D721Med (cell line): ENCODE data around the gene HIF3A.

ENCODE experiments used
- DNase-seq: peaks from one replicate; pipeline ENCODE4 v3.0.0; 2011; ENCODE audit warnings: low spot score; ENCODE audit not compliant: insufficient read length
- FAIRE-seq: peaks from 2 replicates; lab custom pipeline; 2011; peaks lifted over from hg19 to GRCh38; lab: Jason Lieb, UNC
- TF ChIP-seq, protein P1 (sequence below): IDR thresholded peaks from 2 replicates; pipeline ENCODE4 v1.5.1; 2012; ENCODE audit warnings: mild to moderate bottlenecking, control low read depth; ENCODE audit not compliant: insufficient read depth; ENCODE audit errors: missing control alignments

HIF3A gene

DNA sequence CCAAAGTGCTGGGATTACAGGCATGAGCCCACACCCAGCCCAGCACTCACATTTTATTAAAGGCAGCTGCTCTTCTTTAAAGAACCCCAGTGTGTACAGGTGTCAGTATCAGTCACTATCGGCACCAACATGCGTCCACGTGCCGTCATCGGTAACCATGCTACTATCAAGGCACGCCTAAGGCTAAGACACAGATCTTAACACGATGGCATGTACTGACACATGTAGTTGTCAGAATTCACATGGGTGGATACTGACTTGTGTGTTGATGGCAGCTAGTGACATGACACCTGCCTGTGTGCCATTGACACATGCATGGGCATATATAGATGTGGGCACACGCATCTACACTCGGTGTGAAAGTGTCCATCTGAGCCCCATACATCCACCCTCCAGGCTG is 12.2 kb upstream of the HIF3A start:
- FAIRE-seq (no peak), DNase-seq (no peak)
- TF ChIP-seq, protein P1, sequence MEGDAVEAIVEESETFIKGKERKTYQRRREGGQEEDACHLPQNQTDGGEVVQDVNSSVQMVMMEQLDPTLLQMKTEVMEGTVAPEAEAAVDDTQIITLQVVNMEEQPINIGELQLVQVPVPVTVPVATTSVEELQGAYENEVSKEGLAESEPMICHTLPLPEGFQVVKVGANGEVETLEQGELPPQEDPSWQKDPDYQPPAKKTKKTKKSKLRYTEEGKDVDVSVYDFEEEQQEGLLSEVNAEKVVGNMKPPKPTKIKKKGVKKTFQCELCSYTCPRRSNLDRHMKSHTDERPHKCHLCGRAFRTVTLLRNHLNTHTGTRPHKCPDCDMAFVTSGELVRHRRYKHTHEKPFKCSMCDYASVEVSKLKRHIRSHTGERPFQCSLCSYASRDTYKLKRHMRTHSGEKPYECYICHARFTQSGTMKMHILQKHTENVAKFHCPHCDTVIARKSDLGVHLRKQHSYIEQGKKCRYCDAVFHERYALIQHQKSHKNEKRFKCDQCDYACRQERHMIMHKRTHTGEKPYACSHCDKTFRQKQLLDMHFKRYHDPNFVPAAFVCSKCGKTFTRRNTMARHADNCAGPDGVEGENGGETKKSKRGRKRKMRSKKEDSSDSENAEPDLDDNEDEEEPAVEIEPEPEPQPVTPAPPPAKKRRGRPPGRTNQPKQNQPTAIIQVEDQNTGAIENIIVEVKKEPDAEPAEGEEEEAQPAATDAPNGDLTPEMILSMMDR: no peak

- DNase-seq: no peak
- TF ChIP-seq, protein P1: no peak
- FAIRE-seq: no peak
Observed at GRCh38 chr19:46287585-46287984, 9.3 kb upstream of the HIF3A start.

DNA sequence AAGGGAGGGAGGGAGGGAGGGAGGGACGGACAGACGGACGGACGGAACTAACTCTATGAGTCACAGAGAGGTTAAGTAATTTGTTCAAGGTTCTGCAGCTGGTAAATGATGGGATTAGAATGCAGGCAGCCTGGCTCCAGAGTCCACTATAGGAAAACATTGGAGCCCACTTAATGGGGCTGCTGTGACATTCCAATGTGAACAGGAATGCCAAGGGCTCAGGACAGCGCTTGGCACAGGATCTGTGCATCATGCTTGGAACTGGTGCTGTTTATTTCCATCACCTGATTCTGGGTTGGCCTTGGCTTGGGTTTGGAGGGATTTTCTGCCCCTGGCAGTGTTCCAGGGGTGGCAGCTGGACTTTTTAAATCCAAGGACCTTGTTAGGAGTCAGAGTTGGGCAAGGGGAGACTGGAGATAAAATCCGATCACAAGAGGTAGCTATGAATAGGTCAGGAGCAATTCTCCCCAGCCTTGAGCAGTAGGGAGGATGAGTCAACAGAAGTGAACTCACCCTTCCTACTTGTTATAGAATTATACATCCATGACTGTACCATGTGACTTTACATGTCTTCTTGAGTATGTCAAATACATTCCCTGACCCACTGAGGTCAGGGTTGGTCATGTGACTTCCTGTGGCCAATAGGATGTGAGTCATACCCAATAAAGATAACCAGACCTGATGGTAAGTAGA is 7.8 kb upstream of the HIF3A start:
- FAIRE-seq (no peak), DNase-seq (no peak)
- TF ChIP-seq, protein P1: no peak

DNA sequence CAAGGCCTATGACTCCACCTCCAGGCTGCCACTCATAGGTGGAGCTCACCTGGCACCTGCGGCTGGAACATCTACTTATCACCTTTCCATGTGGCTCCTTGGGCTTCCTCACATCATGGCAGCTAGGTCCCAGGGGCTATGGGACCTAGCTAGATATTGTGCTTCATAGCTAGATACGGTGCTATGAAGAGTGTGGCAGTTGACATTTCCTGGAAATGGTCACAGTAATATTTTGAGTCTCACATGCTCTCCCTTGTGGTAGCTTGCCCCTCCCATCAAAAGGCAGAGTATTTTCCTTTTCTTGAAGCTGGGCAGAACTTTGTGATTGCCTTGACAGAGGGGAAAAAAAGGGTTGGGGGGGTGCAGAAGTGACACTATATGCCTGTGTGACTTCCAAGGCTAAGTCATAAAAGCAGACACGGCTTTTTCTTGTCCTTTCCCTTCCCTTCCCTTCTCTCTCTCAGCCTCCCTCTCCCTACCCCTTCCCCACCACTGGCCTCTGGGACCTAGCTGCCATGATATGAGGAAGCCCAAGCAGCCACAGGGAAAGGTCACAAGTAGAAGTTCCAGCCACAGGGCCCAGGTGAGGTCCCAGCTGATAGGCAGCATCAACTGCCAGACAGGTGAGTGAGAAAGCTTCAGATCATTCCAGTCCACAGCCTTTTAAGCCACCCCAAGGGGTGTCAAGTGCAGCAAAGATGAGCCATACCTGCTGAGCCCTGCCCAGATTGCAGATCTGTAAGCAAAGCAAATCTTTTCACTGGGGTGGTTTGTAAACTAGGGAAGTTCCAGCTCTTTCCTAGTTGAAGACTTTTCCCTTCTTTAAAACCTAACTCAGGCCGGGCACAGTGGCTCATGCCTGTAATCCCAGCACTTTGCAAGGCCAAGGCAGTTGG is 6.9 kb upstream of the HIF3A start:
- TF ChIP-seq, protein P1: no peak
- FAIRE-seq (no peak), DNase-seq (no peak)

DNA sequence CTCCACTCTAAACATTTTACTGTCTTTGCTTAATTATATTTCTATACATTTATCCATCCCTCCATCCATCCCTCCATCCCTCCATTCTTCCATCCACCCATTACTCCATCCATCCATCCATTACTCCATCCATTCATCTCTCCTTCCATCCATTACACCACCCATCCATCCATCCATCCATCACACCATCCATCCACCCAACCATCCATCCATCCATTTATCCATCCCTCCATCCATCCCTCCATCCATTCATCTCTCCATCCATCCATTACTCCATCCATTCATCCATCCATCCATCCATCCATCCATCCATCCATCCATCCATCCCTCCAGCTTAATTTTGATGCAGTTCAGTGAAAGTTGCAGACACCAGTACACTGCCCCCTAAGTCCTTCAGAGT is 5.0 kb upstream of the HIF3A start:
- no peak for DNase-seq
- TF ChIP-seq, protein P1: no peak
- no peak for FAIRE-seq

DNA sequence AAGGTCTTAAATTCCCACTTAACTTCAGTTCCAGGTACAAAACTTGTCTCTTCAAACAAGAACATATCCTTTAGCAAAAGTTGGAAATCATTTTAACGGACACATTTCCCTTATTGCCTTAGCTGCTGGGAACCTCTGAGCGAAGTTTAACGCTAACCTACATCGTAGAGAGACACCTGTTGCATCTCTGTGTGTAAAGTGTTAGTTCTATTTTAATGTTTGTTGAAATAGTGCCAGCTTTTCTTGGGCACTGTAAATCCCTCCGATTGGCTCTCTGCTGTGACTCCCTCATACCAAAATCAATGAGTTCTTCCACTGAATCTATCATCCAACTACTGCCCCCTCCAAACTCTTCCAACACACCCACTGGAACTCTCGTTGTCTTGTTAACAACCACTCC is 2.3 kb upstream of the HIF3A start:
- no peak for FAIRE-seq

More for the DNA sequence above, 2.3 kb upstream of the HIF3A start:
- TF ChIP-seq, protein P1: no peak
- no peak for DNase-seq
